IgD-negative memory B cell (primary cell): ENCODE results near the gene BATF. TPM values are rescaled to one million over a fixed set of nuclear protein-coding genes. Genes with fewer than 3 reads are reported as not detected.
A peak's percentile ranks its signal among the peaks of the same experiment; 100 is the strongest.
"Not testable (repeated sequence)": the region's sequence is repeated elsewhere in the genome, so short reads cannot be mapped to it uniquely, and the experiment has no call there.

Experiments used
- H3K27ac Mint-ChIP-seq, 3 donors: one replicate each; pipeline ENCODE4 v1.8.0; 2020 to 2022; ENCODE audit warnings: mild to moderate bottlenecking in 3 of 3, mixed read lengths in 3 of 3, moderate library complexity in 1 of 3
- H3K27me3 Mint-ChIP-seq: one replicate; pipeline ENCODE4 v1.8.0; 2021; ENCODE audit warnings: mixed read lengths
- H3K36me3 Mint-ChIP-seq: one replicate; pipeline ENCODE4 v1.8.0; 2020; ENCODE audit warnings: mild to moderate bottlenecking, mixed read lengths
- H3K4me1 Mint-ChIP-seq, 3 donors: one replicate each; pipeline ENCODE4 v1.8.0; 2020 to 2022; ENCODE audit warnings: mixed read lengths in 3 of 3, mild to moderate bottlenecking in 1 of 3
- H3K4me3 Mint-ChIP-seq, 4 donors: one replicate each; pipeline ENCODE4 v1.8.0; 2020 to 2022; ENCODE audit warnings: mild to moderate bottlenecking in 4 of 4, mixed read lengths in 4 of 4, moderate library complexity in 3 of 4
- H3K9me3 Mint-ChIP-seq, 3 donors: one replicate each; pipeline ENCODE4 v1.8.0; 2020 to 2021; ENCODE audit warnings: mixed read lengths in 3 of 3, mild to moderate bottlenecking in 1 of 3
- polyA plus RNA-seq: library from polyadenylated mRNA; unstranded; fragments of 300-500 nt; fragmentation: Illumina TruSeq; gene quantifications from one replicate; pipeline ENCODE4 v1.2.3, GENCODE V29; 2021

BATF gene, protein sequence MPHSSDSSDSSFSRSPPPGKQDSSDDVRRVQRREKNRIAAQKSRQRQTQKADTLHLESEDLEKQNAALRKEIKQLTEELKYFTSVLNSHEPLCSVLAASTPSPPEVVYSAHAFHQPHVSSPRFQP
- 21.9 TPM for polyA plus RNA-seq

DNA sequence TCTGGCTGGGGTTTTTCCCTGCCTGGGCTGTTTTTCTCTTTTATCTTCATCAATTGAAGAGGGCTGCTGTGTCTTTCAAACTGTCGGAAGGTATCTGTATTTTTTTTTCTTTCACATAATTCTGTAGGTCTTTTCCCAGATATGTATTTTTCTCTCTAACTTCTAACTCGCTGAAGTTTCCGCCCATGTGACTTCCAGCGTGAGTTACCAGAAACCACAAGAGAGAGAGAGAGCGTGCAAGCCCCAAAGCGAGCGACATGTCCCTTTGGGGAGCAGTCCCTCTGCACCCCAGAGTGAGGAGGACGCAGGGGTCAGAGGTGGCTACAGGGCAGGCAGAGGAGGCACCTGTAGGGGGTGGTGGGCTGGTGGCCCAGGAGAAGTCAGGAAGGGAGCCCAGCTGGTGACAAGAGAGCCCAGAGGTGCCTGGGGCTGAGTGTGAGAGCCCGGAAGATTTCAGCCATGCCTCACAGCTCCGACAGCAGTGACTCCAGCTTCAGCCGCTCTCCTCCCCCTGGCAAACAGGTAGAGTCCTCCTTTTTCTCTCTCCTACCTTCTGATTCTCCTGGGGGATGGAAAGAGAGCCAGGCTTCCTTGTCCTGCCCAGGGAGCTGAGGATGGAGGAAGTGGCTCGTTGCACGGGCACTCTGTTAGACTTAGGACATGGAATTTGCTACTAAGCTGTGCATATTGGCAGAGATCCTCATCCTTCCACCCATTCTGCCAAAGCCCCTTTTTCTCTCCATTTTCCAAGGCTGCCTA lies at the start of gene BATF:
Gene BATF, plus strand, starts transcription at position 246 of the 759 bp plus-strand sequence. Its CDS starts 214 bp downstream, at position 460.
- H3K36me3 Mint-ChIP-seq = peaks cover 3% of the 10 kb centered on the region
- H3K27me3 Mint-ChIP-seq = no peaks in the 10 kb centered on the region
- peaks cover 47 to 59% (median 52%) of the 10 kb centered on the region in 3 donors for H3K4me1 Mint-ChIP-seq
- no peaks in the 10 kb centered on the region for H3K9me3 Mint-ChIP-seq
- peak within 1 kb of the TSS; percentile 91 to 97 (median 96) for H3K4me3 Mint-ChIP-seq
- peak within 1 kb of the TSS; percentile 80 to 98 (median 89) for H3K27ac Mint-ChIP-seq

DNA sequence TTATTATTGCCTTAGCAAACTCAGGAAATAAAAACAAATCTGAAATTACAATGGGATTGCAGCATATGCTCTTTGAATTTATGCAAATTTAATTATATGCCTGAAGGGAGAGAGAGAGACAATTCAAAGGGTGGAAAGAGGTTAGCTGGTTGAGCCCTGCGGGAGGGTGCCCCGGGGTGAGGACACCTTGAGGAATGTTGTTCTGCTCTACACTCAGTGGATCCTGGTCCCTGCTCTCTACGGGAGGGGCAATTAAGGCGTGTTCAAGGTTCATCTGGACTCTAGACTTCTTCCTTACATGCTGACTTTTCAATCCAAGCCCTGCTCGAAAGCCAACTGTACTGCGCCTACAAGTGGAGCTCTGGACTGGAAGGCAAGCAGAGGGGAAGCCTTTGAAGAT lies 48.1 kb upstream of the BATF start:
- not testable (repeated sequence) for H3K9me3 Mint-ChIP-seq, H3K4me3 Mint-ChIP-seq, H3K27me3 Mint-ChIP-seq, H3K36me3 Mint-ChIP-seq
- peaks cover 23 to 27% (median 26%) of the 10 kb centered on the region in 3 donors for H3K4me1 Mint-ChIP-seq
- peak overlapping the region in 1 of 3 donors; percentile 50 for H3K27ac Mint-ChIP-seq

DNA sequence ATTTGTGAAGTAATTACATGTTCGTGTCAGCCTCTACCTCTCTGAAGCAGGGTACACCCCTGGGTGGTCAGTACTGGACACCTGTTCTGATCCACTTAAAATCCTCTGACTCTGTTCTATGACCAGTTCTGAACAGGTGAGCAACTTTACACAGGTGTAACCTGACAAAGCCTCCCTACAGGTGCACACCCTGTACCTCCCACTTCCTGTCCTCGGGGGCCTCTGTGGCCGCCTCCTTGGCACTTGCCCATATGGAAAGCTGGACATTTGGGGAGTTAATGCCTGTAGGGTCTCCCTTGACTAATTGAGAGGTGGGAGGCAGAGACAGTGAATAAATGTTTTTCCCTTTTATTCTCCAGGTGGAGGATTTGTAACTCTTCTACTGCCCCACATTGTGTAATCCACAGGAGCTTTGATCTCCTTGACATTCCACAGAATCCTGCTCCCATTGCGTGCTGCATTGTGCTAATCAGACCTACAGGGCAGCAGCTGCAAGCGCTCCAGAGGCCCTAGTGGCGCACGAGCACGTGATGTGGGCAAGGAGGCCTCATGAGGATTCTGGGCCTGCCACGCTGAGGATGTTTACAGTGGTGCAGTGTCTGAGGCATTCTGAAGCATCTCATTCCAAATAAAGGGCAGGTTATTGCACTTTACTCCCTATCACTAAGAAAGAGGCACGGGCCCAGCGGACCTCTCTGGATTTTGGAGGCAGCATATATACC lies 45.8 kb upstream of the BATF start:
- no peaks in the 10 kb centered on the region for H3K9me3 Mint-ChIP-seq
- H3K4me1 Mint-ChIP-seq = peaks cover 16 to 25% (median 17%) of the 10 kb centered on the region in 3 donors
- peaks cover 1% of the 10 kb centered on the region for H3K27me3 Mint-ChIP-seq
- no peak overlapping the region for H3K27ac Mint-ChIP-seq
- H3K4me3 Mint-ChIP-seq = no peak overlapping the region
- peaks cover 6% of the 10 kb centered on the region for H3K36me3 Mint-ChIP-seq

DNA sequence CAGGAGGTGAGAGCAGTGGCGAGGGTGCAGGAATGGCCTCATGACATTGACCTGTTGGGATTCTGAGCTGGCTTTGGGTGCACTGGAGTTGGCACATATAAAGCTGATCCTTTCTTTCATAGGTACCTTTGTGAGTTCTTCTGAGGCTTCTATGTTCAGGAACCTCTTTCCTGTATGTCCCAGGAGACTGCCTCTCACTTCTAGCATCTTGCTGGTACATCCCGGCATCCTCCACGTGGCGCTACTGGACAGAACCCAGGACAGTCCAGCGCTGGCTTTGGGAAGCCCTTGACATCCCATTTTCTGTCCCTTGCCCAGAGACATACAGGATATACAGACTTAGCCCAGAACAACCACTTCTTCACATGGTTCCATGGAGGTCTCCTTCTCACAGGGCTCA lies 44.4 kb upstream of the BATF start:
- no peaks in the 10 kb centered on the region for H3K9me3 Mint-ChIP-seq
- peak overlapping the region in 1 of 3 donors; percentile 86 for H3K27ac Mint-ChIP-seq
- no peak overlapping the region for H3K4me3 Mint-ChIP-seq

DNA sequence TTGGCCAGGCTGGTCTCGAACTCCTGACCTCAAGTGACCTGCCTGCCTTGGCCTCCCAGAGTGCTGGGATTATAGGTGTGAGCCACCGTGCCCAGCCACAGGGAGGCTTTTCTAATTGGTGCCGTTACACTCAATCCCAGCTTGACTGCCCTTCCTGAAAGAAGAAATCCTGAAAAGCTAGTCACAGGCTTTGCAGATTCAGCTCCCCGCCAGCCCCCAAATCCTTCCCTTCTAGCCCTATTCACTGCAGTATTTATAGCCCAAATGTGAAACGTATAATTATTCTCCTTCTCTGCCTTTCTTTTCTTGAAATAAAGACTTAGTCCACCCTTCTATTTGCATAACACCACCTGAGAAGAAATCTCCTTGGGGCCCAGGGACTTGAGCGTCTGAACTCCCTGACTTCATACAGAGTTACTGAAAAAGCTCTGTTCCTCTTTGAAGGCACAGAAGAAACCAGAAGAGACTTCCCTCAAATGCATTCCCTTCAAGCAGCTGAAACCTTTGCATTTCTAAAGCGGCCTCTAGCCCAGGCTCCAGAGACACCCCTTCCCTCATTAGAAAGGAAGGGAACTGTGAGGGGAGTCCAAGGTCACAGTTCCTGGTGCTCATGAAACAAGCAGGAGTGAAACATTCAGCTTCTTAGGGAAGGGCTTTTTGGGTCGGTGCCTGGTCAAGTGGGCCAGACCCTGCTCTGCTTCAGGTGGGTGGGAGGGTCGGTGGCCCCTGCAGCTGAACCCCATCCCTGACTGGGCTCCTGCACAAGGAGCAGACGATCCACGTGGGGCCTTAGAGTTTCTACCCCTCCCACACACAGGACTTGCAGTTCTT lies 42.3 kb upstream of the BATF start:
- H3K4me1 Mint-ChIP-seq = peaks cover 10 to 17% (median 14%) of the 10 kb centered on the region in 3 donors
- peak overlapping the region in 1 of 3 donors; percentile 72 for H3K27ac Mint-ChIP-seq
- peaks cover 1% of the 10 kb centered on the region for H3K27me3 Mint-ChIP-seq

More for the DNA sequence above, 44.4 kb upstream of the BATF start:
- Mint-ChIP-seq H3K27me3 (peaks cover 1% of the 10 kb centered on the region), H3K4me1 (peaks cover 13 to 25% (median 17%) of the 10 kb centered on the region in 3 donors), H3K36me3 (peaks cover 6% of the 10 kb centered on the region)

DNA sequence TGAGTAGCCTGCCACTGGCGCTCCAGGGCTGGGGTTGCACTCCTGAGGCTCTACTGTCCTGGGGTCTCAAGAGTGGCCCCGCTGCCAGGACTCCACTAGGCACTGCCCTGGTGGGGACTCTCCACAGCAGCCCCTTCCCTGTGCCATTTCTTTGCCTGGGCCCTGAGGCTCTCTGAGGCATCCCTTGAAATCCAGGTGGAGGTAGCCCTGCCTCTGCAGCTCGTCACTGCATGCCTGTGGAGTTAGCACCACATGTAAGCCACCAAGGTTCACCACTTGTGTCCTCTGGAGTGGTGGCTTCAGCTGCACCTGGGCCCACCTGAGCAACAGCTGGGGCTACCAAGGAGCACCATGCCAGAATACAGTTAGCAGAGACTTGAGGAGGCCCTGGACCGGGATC lies 39.9 kb upstream of the BATF start:
- peaks cover 6% of the 10 kb centered on the region for H3K36me3 Mint-ChIP-seq
- H3K27me3 Mint-ChIP-seq = peaks cover 6% of the 10 kb centered on the region
- peaks cover 6 to 9% (median 8%) of the 10 kb centered on the region in 3 donors for H3K4me1 Mint-ChIP-seq
- no peak overlapping the region for H3K4me3 Mint-ChIP-seq
- no peaks in the 10 kb centered on the region for H3K9me3 Mint-ChIP-seq
- H3K27ac Mint-ChIP-seq = no peak overlapping the region

More for the DNA sequence above, 42.3 kb upstream of the BATF start:
- H3K36me3 Mint-ChIP-seq = peaks cover 7% of the 10 kb centered on the region
- peak overlapping the region in 2 of 4 donors; percentile 46 to 69 for H3K4me3 Mint-ChIP-seq
- H3K9me3 Mint-ChIP-seq = no peaks in the 10 kb centered on the region

DNA sequence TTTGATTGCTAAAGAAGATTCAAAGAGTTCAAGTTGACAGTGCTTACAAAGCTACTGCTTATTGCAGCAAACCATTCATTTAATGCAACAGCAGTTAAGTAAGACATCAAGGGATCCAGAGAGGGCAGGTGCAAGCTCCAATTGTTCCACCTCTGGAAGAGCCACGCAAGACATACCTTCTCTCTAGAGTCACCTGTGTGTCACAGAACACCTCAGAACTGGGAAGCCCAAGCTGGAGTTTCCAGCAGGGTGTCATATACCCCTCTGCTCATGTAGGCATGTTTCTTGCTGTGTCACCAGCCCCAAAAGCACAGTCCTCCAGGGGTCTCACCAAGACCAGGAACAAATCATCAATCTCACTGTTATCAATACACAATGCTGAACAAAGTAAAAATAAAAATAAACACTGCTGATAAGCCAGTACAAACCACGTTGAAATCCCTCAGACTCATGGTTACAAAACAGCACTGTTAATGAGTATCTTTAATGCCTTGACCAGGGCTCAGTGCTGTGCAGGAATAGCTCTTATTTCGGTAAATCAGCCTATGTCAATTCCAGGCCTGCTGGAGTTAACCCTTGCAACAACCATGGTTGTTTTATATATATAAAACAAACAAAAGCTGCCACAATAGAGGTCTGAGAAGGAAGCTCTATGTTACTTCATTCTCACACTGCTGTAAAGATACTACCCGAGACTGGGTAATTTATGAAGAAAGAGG lies 37.4 kb upstream of the BATF start:
- Mint-ChIP-seq H3K27me3 (peaks cover 6% of the 10 kb centered on the region), H3K27ac (no peak overlapping the region), H3K9me3 (no peaks in the 10 kb centered on the region), H3K36me3 (peaks cover 5% of the 10 kb centered on the region), H3K4me3 (no peak overlapping the region), H3K4me1 (peaks cover 7 to 10% (median 10%) of the 10 kb centered on the region in 3 donors)

DNA sequence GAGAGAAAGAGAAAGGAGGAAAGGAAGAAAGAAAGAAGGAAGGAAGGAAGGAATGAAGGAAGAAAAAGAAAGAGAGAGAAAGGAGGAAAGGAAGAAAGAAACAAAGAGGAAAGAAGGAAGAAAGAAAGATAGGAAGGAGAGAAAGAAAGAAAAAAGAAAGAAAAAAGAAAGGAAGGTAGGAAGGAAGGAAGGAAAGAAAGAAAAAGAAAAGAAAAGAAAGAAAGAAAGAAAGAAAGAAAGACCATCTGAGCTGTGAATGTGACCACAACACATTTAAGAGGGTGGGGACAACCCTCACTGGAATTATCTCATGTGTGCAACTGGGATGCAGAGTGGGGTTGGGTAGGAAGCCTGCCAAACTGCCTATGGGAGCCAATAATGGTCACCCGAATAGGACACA lies 36.0 kb upstream of the BATF start:
- Mint-ChIP-seq H3K36me3 (peaks cover 4% of the 10 kb centered on the region), H3K9me3 (no peaks in the 10 kb centered on the region), H3K4me3 (no peak overlapping the region), H3K4me1 (peaks cover 4 to 12% (median 7%) of the 10 kb centered on the region in 3 donors), H3K27me3 (peaks cover 5% of the 10 kb centered on the region), H3K27ac (no peak overlapping the region)

DNA sequence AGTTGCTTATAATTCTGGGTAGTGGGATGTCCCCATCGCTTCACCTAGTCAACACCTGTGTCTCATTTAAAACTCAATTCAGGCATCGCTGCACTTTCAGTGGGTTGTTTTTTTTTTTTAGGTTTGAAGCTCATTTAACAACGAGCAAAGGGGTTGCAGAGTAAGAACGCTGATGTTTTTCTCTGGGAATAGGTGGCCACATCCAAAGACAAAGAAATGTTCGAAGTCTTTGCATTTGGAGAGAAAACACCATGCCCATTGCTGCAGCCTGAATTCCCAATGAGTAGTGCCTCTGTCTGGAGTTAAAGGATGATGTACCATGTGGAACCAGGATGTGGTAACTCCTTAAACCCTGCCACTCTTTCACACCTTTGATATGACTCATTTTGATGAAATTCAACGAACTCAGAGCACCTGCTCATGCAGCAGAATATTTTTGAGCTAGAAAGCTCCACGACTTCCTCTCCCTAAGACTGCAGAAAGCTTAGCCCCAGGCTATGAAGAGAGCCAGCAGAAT lies 35.1 kb upstream of the BATF start:
- Mint-ChIP-seq H3K4me3 (no peak overlapping the region), H3K36me3 (peaks cover 4% of the 10 kb centered on the region), H3K27me3 (peaks cover 5% of the 10 kb centered on the region), H3K9me3 (no peaks in the 10 kb centered on the region), H3K4me1 (peaks cover 4 to 12% (median 7%) of the 10 kb centered on the region in 3 donors), H3K27ac (peak overlapping the region in 1 of 3 donors; percentile 62)

DNA sequence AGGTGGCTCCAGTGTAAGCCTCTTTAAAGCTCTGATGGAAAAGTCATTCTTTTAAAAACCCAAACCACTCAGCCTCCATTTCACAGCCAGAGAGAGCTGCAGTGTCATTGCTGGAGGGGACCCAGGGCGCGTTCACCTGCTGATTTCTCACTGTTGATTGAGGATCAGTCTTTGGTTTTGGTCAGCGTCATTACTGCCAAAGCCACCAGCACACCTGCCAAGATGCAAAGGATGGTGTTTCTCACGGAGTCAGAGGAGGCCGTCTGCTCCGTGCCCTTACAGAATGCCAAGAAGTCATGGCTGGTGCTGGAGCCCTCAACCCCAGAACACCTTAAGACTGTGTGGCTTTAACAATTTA lies 32.8 kb upstream of the BATF start:
- Mint-ChIP-seq H3K4me3 (peak overlapping the region in 2 of 4 donors; percentile 16 to 90), H3K27ac (no peak overlapping the region), H3K4me1 (peaks cover 8 to 17% (median 13%) of the 10 kb centered on the region in 3 donors), H3K9me3 (no peaks in the 10 kb centered on the region), H3K36me3 (peaks cover 4% of the 10 kb centered on the region), H3K27me3 (peaks cover 5% of the 10 kb centered on the region)

DNA sequence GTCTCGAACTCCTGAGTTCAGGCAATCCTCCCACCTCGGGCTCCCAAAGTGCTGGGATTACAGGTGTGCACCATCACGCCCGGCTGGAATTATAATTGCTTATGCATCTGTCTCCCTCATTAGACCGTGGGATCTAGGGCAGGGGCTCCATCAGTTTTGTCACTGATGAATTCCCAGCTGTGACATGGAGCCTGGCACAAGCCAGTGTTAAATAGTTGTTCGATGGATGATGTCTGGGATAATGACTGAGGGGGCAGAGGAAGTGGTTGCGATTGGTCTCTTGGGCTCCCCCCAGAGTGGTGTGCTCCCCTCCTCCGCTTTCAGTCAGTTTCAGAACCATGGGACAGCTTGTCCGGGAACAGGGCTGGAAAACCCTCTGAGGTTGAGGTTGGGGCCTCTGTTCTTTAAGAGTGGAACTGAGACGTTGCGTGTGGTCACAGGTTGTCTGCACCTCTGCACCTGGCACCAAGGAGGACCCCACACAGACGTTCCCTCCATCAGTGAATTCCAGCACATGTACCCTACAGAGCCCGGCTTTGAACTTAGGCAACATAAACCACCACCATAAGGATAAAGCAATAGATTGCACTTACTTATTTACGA lies 30.8 kb upstream of the BATF start:
- H3K4me1 Mint-ChIP-seq = peaks cover 9 to 26% (median 21%) of the 10 kb centered on the region in 3 donors
- H3K36me3 Mint-ChIP-seq = no peaks in the 10 kb centered on the region
- H3K27me3 Mint-ChIP-seq = peaks cover 5% of the 10 kb centered on the region
- no peak overlapping the region for H3K4me3 Mint-ChIP-seq
- no peaks in the 10 kb centered on the region for H3K9me3 Mint-ChIP-seq
- H3K27ac Mint-ChIP-seq = no peak overlapping the region

DNA sequence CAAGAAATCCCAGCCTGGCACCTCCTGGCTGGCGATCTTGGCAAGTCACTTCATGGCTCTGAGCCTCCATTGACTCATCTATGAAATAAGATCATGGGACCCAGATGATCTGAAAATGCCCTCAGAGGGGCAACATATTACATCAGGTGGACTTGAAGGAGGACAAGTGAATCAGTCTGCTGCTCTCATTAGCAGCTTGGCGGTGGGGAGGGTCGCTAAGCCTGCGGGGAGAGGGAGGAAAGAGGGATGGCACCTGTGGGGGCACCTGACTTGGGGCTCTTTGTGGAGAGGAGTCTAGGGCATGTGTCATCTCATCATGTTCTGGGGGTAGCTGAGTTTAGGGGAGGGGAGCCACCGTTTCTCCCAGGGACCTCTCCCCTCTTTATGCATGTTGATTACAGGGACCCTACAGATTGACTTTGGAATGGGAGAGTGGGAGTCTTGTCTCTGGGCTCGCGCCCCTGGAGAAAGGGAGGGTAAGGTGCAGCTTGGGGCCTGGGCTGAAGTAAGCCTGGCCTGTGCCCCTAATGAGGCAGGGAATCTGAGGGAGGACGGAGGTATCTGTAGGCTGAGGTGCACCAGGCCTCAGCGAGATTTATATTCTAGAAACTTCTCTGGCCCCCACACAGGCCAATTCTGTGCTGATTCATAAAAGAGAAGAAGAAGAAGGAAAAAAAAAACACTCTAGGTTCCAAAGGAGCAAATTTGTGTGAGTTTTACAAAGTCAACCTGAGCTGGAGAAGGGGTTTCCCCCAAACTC lies 29.3 kb upstream of the BATF start:
- H3K9me3 Mint-ChIP-seq = no peaks in the 10 kb centered on the region
- peak overlapping the region in 2 of 3 donors; percentile 28 to 77 for H3K27ac Mint-ChIP-seq
- H3K36me3 Mint-ChIP-seq = no peaks in the 10 kb centered on the region
- peaks cover 9% of the 10 kb centered on the region for H3K27me3 Mint-ChIP-seq
- peaks cover 19 to 39% (median 28%) of the 10 kb centered on the region in 3 donors for H3K4me1 Mint-ChIP-seq
- H3K4me3 Mint-ChIP-seq = no peak overlapping the region

DNA sequence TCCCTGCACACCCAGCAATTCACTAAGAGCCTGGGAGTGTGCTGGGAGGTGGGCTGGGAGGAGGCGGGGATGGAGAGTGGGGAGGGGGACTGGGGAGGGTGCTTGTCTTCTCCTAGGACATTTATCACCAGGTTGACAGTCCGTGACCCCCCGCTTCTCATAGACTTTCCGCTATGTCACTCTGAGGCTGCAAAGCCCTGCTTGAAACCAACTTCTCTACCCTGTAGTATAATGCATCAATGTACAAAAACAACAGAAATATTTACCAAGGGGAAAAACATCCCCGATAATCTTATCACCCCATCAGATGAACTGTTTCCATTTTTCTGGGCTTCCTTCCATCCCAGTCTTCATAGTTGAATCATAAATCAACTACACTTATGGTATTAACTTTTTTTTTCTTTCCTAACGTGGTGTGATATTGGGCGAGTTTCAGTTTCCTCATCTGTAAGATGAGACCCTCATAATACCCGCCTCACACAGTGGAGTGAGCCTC lies 28.6 kb upstream of the BATF start:
- Mint-ChIP-seq H3K27me3 (peaks cover 9% of the 10 kb centered on the region), H3K36me3 (no peaks in the 10 kb centered on the region), H3K27ac (peak overlapping the region in 2 of 3 donors; percentile 3 to 77), H3K4me3 (no peak overlapping the region), H3K4me1 (peaks cover 18 to 37% (median 27%) of the 10 kb centered on the region in 3 donors), H3K9me3 (no peaks in the 10 kb centered on the region)
